ENCODE measurements around the gene SSH2. TPM values are rescaled to one million over a fixed set of nuclear protein-coding genes. Genes with fewer than 3 reads are reported as not detected.
A peak's percentile ranks its signal among the peaks of the same experiment; 100 is the strongest.

SSH2 gene
- total and polyA plus RNA-seq, 2 of the 13 experiments (the other 11 are each of a cell fraction or from before 2014, with no cell fraction given) = 6.0 to 6.4 TPM

DNA sequence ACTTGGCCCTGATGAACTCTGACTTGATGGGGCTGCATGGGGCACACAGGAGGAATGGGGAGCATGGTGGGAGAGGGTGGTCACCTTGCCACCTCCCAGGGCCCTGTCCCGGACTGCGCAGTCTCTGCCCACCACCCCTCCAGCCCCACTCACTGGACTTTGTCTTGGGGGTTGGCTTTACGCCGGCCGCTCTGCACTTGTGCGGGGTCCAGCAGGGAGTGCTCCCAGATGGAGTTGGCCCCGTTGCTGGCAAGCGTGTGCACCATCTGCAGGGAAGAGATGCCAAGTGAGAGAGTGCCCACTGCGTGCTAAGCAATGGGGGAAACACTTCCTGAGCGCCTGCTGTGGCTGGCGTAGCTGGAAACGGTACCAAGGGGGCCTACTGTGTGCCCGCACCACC lies 347.3 kb downstream of the SSH2 start (continued):
- TF ChIP-seq, protein P1, sequence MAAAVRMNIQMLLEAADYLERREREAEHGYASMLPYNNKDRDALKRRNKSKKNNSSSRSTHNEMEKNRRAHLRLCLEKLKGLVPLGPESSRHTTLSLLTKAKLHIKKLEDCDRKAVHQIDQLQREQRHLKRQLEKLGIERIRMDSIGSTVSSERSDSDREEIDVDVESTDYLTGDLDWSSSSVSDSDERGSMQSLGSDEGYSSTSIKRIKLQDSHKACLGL (CRISPR knock-in tag; IDR thresholded peaks at IDR 0.05) = no peak
- TF ChIP-seq ZNF790 (CRISPR knock-in tag; IDR thresholded peaks at IDR 0.05; ENCODE audit: borderline replicate concordance) (no peak), ETV6 (CRISPR knock-in tag; conservative IDR thresholded peaks at IDR 0.05) (no peak), ZNF572 (CRISPR knock-in tag; IDR thresholded peaks at IDR 0.05) (no peak), MATR3 (CRISPR knock-in tag; IDR thresholded peaks at IDR 0.05) (no peak)
- TF ChIP-seq, protein P2, sequence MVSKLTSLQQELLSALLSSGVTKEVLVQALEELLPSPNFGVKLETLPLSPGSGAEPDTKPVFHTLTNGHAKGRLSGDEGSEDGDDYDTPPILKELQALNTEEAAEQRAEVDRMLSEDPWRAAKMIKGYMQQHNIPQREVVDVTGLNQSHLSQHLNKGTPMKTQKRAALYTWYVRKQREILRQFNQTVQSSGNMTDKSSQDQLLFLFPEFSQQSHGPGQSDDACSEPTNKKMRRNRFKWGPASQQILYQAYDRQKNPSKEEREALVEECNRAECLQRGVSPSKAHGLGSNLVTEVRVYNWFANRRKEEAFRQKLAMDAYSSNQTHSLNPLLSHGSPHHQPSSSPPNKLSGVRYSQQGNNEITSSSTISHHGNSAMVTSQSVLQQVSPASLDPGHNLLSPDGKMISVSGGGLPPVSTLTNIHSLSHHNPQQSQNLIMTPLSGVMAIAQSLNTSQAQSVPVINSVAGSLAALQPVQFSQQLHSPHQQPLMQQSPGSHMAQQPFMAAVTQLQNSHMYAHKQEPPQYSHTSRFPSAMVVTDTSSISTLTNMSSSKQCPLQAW (CRISPR knock-in tag; IDR thresholded peaks at IDR 0.05) = no peak
- TF ChIP-seq, protein P3, sequence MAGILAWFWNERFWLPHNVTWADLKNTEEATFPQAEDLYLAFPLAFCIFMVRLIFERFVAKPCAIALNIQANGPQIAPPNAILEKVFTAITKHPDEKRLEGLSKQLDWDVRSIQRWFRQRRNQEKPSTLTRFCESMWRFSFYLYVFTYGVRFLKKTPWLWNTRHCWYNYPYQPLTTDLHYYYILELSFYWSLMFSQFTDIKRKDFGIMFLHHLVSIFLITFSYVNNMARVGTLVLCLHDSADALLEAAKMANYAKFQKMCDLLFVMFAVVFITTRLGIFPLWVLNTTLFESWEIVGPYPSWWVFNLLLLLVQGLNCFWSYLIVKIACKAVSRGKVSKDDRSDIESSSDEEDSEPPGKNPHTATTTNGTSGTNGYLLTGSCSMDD (CRISPR knock-in tag; IDR thresholded peaks at IDR 0.05) = no peak

DNA sequence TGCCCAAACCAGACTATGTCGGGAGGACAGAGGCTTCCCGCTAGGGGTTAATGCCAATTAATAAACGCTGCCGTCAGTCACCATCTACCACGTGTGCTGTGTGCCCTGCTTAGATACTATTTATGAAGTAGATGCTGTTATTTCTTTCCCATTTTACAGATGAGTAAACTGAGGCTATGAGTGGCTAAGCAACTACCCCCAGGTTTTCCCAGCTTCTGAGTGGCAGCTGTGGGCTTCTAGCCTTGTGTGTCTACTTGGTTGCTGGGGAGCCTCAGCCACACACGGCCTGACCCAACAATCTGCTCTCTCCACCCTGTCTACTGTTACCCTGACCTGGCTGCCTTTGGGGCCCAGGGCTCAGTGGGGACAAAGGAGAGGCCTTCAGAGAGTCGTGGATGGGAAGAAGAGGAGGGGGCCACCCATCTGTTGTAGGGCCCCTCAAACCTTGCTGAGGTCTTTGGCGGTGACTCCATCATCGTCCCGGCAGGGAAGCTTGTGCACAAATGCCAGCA lies 347.7 kb downstream of the SSH2 start:
- FAIRE-seq (no peak), ATAC-seq (no peak), DNase-seq (ENCODE audit: low spot score) (no peak)
- 97% methylated on average over 10 of the region's 10 CpGs for WGBS (ENCODE audit: low lambda C conversion rate)
- no TSS peak for BruUV-seq (replicated peaks)
- H3K79me2 ChIP-seq (ENCODE audit: insufficient read depth, low read length) = peaks cover 7% of the 10 kb centered on the region
- TF ChIP-seq ZNF629 (CRISPR knock-in tag; conservative IDR thresholded peaks at IDR 0.05) = peak; percentile 86
- no peak for TF ChIP-seq FOXO1 (CRISPR knock-in tag; IDR thresholded peaks at IDR 0.05)
- peaks cover 6 to 9% of the 10 kb centered on the region in 2 experiments; a peak in 4 of 5 replicates for H3K36me3 ChIP-seq (replicated peaks in 1 of 2; ENCODE audit: control insufficient read depth in 1 of 2, insufficient read depth in 2 of 2, low read length in 2 of 2)
- ChIA-PET POLR2A (no interaction called here), CTCF (ENCODE audit: low intra/inter-chr PET ratio, low total read pairs) (interaction anchor here (0.6 to 3.1 kb wide), 2 partner anchors 10 kb away, joined by 3 to 39 read pairs; partner anchors contain the start of gene ANKRD13B)
- H3K27ac ChIP-seq (ENCODE audit: extremely low read length, insufficient read depth, low read length) = no peak overlapping the region
- no peak overlapping the region for H3K9ac ChIP-seq (ENCODE audit: insufficient read depth, low read depth, low read length)
- H3K4me3 ChIP-seq (replicated peaks in 1 of 3; ENCODE audit: insufficient read depth in 1 of 3, low read depth in 2 of 3, low read length in 3 of 3) = no peak overlapping the region
- in situ Hi-C loops (cut with HindIII; ENCODE audit: extremely low pct_ligation_motif_present, low pct_unique_long_range_greater_than_20kb) (loop anchor here (5.0 kb wide), 1 partner anchor 35 kb away; no protein-coding TSS in a partner anchor), intact Hi-C loops (cut with micrococcal nuclease; ENCODE audit: unreplicated experiment) (no loop called here)
- H3K9me3 ChIP-seq (ENCODE audit: low read length) = no peaks in the 10 kb centered on the region
- H3K4me1 ChIP-seq (ENCODE audit: insufficient read depth, low read length) = peaks cover 20% of the 10 kb centered on the region
- H3K27me3 ChIP-seq (ENCODE audit: control insufficient read depth in 1 of 2, insufficient read depth in 2 of 2, low read length in 2 of 2) = no peaks in the 10 kb centered on the region
- H3K4me2 ChIP-seq (ENCODE audit: low read depth, low read length) = no peak overlapping the region
- peaks cover 1% of the 10 kb centered on the region; the same call in 1 of the 2 replicates for H4K20me1 ChIP-seq (ENCODE audit: insufficient read depth, low read length)
- no peak overlapping the region for H2AFZ ChIP-seq (ENCODE audit: low read length)

Data from HepG2 (cell line).